Hepatocyte (in vitro differentiated cells): ENCODE measurements around the gene PSMG2. TPM values are rescaled to one million over a fixed set of nuclear protein-coding genes. Genes with fewer than 3 reads are reported as not detected.

Experiments
- DNase-seq: peaks from one replicate; pipeline ENCODE4 v3.0.0-alpha.2; 2016; ENCODE audit warnings: low spot score
- H2AFZ ChIP-seq: fragments of 200-600 bp; sonication (generic); 2 replicates; pipeline ENCODE4 v1.6.0; 2016; ENCODE audit warnings: antibody characterized with exemption, mild to moderate bottlenecking
- H3K27ac ChIP-seq: fragments of 200-600 bp; sonication (generic); 2 replicates; pipeline ENCODE4 v1.5.1; 2016; ENCODE audit warnings: mild to moderate bottlenecking
- H3K27me3 ChIP-seq: fragments of 200-600 bp; sonication (generic); 2 replicates; pipeline ENCODE4 v1.6.1; 2016
- H3K36me3 ChIP-seq: fragments of 200-600 bp; sonication (generic); replicated peaks from 2 replicates; pipeline ENCODE4 v1.5.1; 2016; ENCODE audit warnings: low read depth; ENCODE audit not compliant: insufficient read depth
- H3K4me1 ChIP-seq: fragments of 200-600 bp; sonication (generic); 2 replicates; pipeline ENCODE4 v1.5.1; 2016; ENCODE audit warnings: mild to moderate bottlenecking, moderate library complexity; ENCODE audit not compliant: insufficient read depth
- H3K4me2 ChIP-seq: fragments of 200-600 bp; sonication (generic); 2 replicates; pipeline ENCODE4 v1.6.0; 2016
- H3K4me3 ChIP-seq: fragments of 200-600 bp; sonication (generic); 2 replicates; pipeline ENCODE4 v1.5.1; 2016; ENCODE audit warnings: mild to moderate bottlenecking
- H3K79me2 ChIP-seq: fragments of 200-600 bp; sonication (generic); 2 replicates; pipeline ENCODE4 v1.6.0; 2017; ENCODE audit warnings: mild to moderate bottlenecking
- H3K9me2 ChIP-seq: fragments of 200-600 bp; sonication (generic); replicated peaks from 2 replicates; pipeline ENCODE4 v1.6.0; 2017; ENCODE audit warnings: mild to moderate bottlenecking; ENCODE audit not compliant: insufficient read depth
- H3K9me3 ChIP-seq: fragments of 200-600 bp; sonication (generic); 2 replicates; pipeline ENCODE4 v1.5.1; 2016; ENCODE audit warnings: low read depth, mild to moderate bottlenecking
- H4K20me1 ChIP-seq: fragments of 200-600 bp; sonication (generic); 2 replicates; pipeline ENCODE4 v1.6.0; 2016; ENCODE audit warnings: mild to moderate bottlenecking; ENCODE audit not compliant: insufficient read depth, poor library complexity, severe bottlenecking
- EZH2 ChIP-seq: fragments of 200-600 bp; sonication (generic); IDR thresholded peaks from 2 replicates; pipeline ENCODE4 v1.6.1; 2016; ENCODE audit warnings: antibody characterized with exemption, mild to moderate bottlenecking, borderline replicate concordance
- EZH2phosphoT487 ChIP-seq: fragments of 200-600 bp; sonication (generic); IDR thresholded peaks from one replicate; pipeline ENCODE4 v1.6.1; 2018; ENCODE audit warnings: antibody characterized with exemption, mild to moderate bottlenecking, low read depth, moderate library complexity; ENCODE audit not compliant: unreplicated experiment, severe bottlenecking
- WGBS: methylation state at CpG from one replicate; pipeline ENCODE4 v1.1.6; 2016; ENCODE audit warnings: low lambda C conversion rate; ENCODE audit errors: missing lambda C conversion rate; 5-methylcytosine and 5-hydroxymethylcytosine counted together
- polyA plus RNA-seq: library from polyadenylated mRNA; unstranded; fragments of >200 nt; fragmentation: Nextera tagmentation; extraction: Ambion mirVana; gene quantifications from 2 replicates; pipeline ENCODE4 v1.2.1, GENCODE V29; 2016
- small RNA-seq: library from RNA; depleted of rRNA; stranded (forward); fragments of <200 nt; gene quantifications from one replicate; pipeline ENCODE3, GENCODE V24; 2014
- total RNA-seq: library from RNA; depleted of rRNA; stranded (reverse); fragments of >200 nt; gene quantifications from 2 replicates; pipeline ENCODE4 v1.2.3, GENCODE V29; 2014
- TF ChIP-seq, protein P1 (sequence below): fragments of 200-600 bp; sonication (generic); IDR thresholded peaks from 2 replicates; pipeline ENCODE4 v1.5.1; 2016; ENCODE audit warnings: antibody characterized with exemption, mild to moderate bottlenecking; ENCODE audit not compliant: poor library complexity

The PSMG2 gene
- total and polyA plus RNA-seq, 2 experiments from 2014 or later, result 76.2 to 79.4 TPM

DNA sequence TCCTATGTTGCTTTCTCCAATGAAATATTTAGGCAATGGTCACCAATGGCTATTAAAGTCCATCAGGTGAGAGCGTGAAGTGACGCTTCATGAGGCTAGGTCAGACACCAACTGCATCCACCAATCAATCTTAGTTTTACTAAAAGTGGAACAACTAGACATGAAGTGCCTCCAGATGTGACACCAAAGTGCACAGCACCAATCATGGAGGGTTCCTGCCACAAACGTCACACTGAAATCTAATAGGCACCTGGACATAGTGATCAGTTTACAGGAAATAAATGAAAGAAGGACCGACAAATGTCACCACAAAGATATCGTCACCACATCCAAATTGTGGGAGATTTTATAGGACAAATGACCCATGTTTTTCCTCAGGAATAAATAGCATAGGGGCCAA, 70.5 kb downstream of the PSMG2 start:
- no peaks in the 10 kb centered on the region for H3K4me1 ChIP-seq
- H3K4me2 ChIP-seq, result no peak overlapping the region
- no peaks in the 10 kb centered on the region for H3K9me3 ChIP-seq
- no peak for DNase-seq
- no peaks in the 10 kb centered on the region for H4K20me1 ChIP-seq
- H3K27me3 ChIP-seq, result no peaks in the 10 kb centered on the region
- H3K79me2 ChIP-seq, result no peaks in the 10 kb centered on the region
- TF ChIP-seq, protein P1, sequence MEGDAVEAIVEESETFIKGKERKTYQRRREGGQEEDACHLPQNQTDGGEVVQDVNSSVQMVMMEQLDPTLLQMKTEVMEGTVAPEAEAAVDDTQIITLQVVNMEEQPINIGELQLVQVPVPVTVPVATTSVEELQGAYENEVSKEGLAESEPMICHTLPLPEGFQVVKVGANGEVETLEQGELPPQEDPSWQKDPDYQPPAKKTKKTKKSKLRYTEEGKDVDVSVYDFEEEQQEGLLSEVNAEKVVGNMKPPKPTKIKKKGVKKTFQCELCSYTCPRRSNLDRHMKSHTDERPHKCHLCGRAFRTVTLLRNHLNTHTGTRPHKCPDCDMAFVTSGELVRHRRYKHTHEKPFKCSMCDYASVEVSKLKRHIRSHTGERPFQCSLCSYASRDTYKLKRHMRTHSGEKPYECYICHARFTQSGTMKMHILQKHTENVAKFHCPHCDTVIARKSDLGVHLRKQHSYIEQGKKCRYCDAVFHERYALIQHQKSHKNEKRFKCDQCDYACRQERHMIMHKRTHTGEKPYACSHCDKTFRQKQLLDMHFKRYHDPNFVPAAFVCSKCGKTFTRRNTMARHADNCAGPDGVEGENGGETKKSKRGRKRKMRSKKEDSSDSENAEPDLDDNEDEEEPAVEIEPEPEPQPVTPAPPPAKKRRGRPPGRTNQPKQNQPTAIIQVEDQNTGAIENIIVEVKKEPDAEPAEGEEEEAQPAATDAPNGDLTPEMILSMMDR, result no peak
- TF ChIP-seq EZH2phosphoT487 (no peak), EZH2 (no peak)
- H3K4me3 ChIP-seq, result no peak overlapping the region
- H3K27ac ChIP-seq, result no peak overlapping the region
- no peaks in the 10 kb centered on the region for H3K36me3 ChIP-seq
- no peaks in the 10 kb centered on the region for H3K9me2 ChIP-seq
- H2AFZ ChIP-seq, result no peak overlapping the region
- WGBS, result 94% methylated on average over 5 of the region's 5 CpGs

GRCh38 chr18:12774982-12775381, 72.1 kb downstream of the PSMG2 start:
- H3K27ac ChIP-seq, result no peak overlapping the region
- no peak overlapping the region for H2AFZ ChIP-seq
- TF ChIP-seq EZH2 (no peak), EZH2phosphoT487 (no peak)
- TF ChIP-seq, protein P1, result no peak
- H3K79me2 ChIP-seq, result no peaks in the 10 kb centered on the region
- H3K27me3 ChIP-seq, result no peaks in the 10 kb centered on the region
- no peak overlapping the region for H3K4me2 ChIP-seq
- H3K4me3 ChIP-seq, result no peak overlapping the region
- H4K20me1 ChIP-seq, result no peaks in the 10 kb centered on the region
- WGBS, result 92% methylated on average over 9 of the region's 9 CpGs
- H3K9me2 ChIP-seq, result no peaks in the 10 kb centered on the region
- no peaks in the 10 kb centered on the region for H3K9me3 ChIP-seq
- no peak for DNase-seq
- H3K36me3 ChIP-seq, result no peaks in the 10 kb centered on the region
- H3K4me1 ChIP-seq, result no peaks in the 10 kb centered on the region

Small RNA genes lying within 50 kb of the gene (small RNA-seq; reads per million reads assigned to genes)
- not detected for gene RF00019

Other genes with a start within 250 kb of the PSMG2 start
- 18.9 and 21.0 TPM in 2 replicates for gene SPIRE1, start 44.9 kb upstream of the PSMG2 start, total RNA-seq
- gene SPIRE1, start 44.9 kb upstream of the PSMG2 start, polyA plus RNA-seq, result 11.1 and 13.1 TPM in 2 replicates
- gene CEP76, start 319 bp upstream of the PSMG2 start, total RNA-seq, result 10.0 and 11.9 TPM in 2 replicates
- 2.0 and 4.7 TPM in 2 replicates for gene CEP76, start 319 bp upstream of the PSMG2 start, polyA plus RNA-seq
- gene PTPN2, start 181.2 kb downstream of the PSMG2 start, total RNA-seq, result 36.7 and 40.3 TPM in 2 replicates
- gene PTPN2, start 181.2 kb downstream of the PSMG2 start, polyA plus RNA-seq, result 30.5 and 32.0 TPM in 2 replicates
- gene SEH1L, start 245.0 kb downstream of the PSMG2 start, total RNA-seq, result 25.8 and 27.7 TPM in 2 replicates
- gene SEH1L, start 245.0 kb downstream of the PSMG2 start, polyA plus RNA-seq, result 19.1 and 24.0 TPM in 2 replicates